Measurements from ENCODE around the gene MYO15A. TPM values are rescaled to one million over a fixed set of nuclear protein-coding genes. Genes with fewer than 3 reads are reported as not detected.

MYO15A gene
- total and polyA plus RNA-seq, 2 donors (not counting 1 experiment from before 2014, with no cell fraction given) = 0.42 to 2.0 TPM

DNA sequence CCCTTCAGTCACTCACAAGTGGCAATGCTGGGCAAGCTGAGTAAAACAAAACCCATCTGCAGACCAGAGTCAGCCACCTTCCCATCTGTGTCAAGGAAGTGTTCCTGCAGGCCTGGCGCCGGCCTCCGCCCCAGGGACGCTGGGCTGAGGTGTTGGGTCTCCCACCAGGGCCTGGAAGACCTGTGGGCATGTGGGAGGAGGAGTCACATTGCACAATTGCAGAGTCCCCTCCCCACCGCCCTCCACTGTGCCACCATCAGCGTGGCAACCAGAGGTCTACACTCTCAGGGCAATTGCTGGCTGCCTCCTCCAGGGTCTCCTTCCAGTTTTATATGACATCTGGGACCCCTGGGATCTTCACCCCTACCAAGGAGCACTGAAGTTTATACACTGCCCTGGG lies 3.0 kb upstream of the MYO15A start:
- Histone ChIP-seq H3K79me2 (ENCODE audit: control insufficient read depth, insufficient read depth, low read length) (no peaks in the 10 kb centered on the region), H2AFZ (ENCODE audit: low read length) (no peak overlapping the region), H3K9ac (ENCODE audit: insufficient read depth, low read length) (no peak overlapping the region), H3K36me3 (ENCODE audit: control insufficient read depth, insufficient read depth, low read length) (peaks cover 13% of the 10 kb centered on the region), H3K4me3 (replicated peaks in 1 of 4; ENCODE audit: control extremely low read depth in 1 of 4, insufficient read depth in 1 of 4, low read depth in 3 of 4, low read length in 4 of 4) (no peak overlapping the region), H4K20me1 (ENCODE audit: control insufficient read depth, extremely low read depth, insufficient read depth, low read length) (no peaks in the 10 kb centered on the region), H3K27ac (ENCODE audit: insufficient read depth, low read length) (no peak overlapping the region), H3K9me3 (ENCODE audit: control insufficient read depth, insufficient read depth, low read depth, low read length) (no peaks in the 10 kb centered on the region), H3K4me2 (ENCODE audit: extremely low read depth, insufficient read depth, low read length) (no peak overlapping the region), H3K4me1 (ENCODE audit: control insufficient read depth, extremely low read depth, insufficient read depth, low read length) (no peaks in the 10 kb centered on the region), H3K27me3 (ENCODE audit: control insufficient read depth, insufficient read depth, low read length) (peaks cover under 1% of the 10 kb centered on the region)
- no peak for TF ChIP-seq EZH2 (IDR thresholded peaks at IDR 0.05; ENCODE audit: low read length, missing control alignments)
- TF ChIP-seq, protein P1, sequence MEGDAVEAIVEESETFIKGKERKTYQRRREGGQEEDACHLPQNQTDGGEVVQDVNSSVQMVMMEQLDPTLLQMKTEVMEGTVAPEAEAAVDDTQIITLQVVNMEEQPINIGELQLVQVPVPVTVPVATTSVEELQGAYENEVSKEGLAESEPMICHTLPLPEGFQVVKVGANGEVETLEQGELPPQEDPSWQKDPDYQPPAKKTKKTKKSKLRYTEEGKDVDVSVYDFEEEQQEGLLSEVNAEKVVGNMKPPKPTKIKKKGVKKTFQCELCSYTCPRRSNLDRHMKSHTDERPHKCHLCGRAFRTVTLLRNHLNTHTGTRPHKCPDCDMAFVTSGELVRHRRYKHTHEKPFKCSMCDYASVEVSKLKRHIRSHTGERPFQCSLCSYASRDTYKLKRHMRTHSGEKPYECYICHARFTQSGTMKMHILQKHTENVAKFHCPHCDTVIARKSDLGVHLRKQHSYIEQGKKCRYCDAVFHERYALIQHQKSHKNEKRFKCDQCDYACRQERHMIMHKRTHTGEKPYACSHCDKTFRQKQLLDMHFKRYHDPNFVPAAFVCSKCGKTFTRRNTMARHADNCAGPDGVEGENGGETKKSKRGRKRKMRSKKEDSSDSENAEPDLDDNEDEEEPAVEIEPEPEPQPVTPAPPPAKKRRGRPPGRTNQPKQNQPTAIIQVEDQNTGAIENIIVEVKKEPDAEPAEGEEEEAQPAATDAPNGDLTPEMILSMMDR (conservative IDR thresholded peaks at IDR 0.05 in 1 of 2, IDR thresholded peaks at IDR 0.05 in 1 of 2; ENCODE audit: low read depth in 1 of 2, low read length in 2 of 2) = no peak
- DNase-seq (ENCODE audit: low read depth in 2 of 2) = no peak

DNA sequence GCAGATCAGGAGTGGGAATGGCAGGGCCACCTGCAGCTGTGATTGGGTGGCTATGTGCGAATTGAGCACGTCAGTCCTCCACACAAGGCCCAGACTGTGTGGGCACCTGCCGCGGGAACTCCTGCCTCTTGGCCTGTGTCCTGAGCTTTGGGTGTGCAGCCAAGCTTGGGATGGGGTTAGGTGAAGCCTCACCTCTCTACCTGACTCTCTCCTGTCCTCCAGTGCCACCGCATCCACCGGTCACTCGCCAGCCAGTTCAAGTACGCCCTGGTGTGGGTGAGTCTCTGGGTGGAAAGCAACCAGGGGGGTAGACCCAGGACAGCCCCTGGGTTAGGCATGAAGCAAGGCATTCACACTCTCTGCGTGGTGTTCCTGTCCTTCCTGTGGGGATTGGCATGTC lies 2.3 kb upstream of the MYO15A start:
- TF ChIP-seq EZH2 (IDR thresholded peaks at IDR 0.05; ENCODE audit: low read length, missing control alignments) = no peak
- TF ChIP-seq, protein P1 (conservative IDR thresholded peaks at IDR 0.05 in 1 of 2, IDR thresholded peaks at IDR 0.05 in 1 of 2; ENCODE audit: low read depth in 1 of 2, low read length in 2 of 2) = no peak
- no peaks in the 10 kb centered on the region for H4K20me1 ChIP-seq (ENCODE audit: control insufficient read depth, extremely low read depth, insufficient read depth, low read length)
- DNase-seq (ENCODE audit: low read depth in 2 of 2) = no peak

DNA sequence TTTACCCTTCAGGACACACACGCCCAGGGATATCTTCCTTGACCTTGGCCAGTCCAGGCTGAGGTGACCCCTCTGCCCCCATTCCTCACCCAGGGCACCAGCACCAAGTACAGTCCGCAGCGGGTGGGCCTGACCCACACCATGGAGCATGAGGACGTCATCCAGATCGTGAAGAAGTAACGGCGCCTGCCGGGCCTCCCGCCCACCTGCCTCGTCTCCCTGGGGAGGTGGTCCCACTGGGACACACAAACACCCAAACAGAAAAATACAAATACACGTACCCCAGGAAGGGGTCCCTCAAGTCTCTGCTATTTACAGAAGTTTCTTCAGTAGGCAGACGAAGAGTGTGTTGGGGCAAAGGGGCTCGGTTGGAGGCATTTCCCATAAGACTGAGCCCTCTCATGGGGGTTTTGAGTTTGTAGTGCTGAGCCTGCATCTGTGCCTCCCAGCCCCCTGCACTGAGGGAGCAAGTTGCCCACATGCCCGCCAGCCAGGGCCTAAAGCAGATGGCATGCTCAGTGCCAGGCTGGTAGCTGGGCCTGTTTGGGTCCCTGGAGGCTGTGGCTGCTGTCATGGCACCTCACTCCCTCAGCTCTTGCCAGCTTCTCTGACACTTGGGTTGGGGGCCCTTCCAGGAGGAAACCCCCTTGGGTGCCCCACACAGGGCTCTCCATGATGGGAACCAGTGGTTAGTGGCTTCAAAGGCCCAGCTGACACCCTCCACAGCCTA lies 1.3 kb upstream of the MYO15A start:
- DNase-seq (ENCODE audit: low read depth in 2 of 2) = no peak
- no peak overlapping the region for H2AFZ ChIP-seq (ENCODE audit: low read length)
- H3K36me3 ChIP-seq (ENCODE audit: control insufficient read depth, insufficient read depth, low read length) = peaks cover 8% of the 10 kb centered on the region
- no peaks in the 10 kb centered on the region for H3K9me3 ChIP-seq (ENCODE audit: control insufficient read depth, insufficient read depth, low read depth, low read length)
- no peak overlapping the region for H3K27ac ChIP-seq (ENCODE audit: insufficient read depth, low read length)
- no peak overlapping the region for H3K4me3 ChIP-seq (replicated peaks in 1 of 4; ENCODE audit: control extremely low read depth in 1 of 4, insufficient read depth in 1 of 4, low read depth in 3 of 4, low read length in 4 of 4)
- H4K20me1 ChIP-seq (ENCODE audit: control insufficient read depth, extremely low read depth, insufficient read depth, low read length) = no peaks in the 10 kb centered on the region
- no peak overlapping the region for H3K9ac ChIP-seq (ENCODE audit: insufficient read depth, low read length)
- H3K4me1 ChIP-seq (ENCODE audit: control insufficient read depth, extremely low read depth, insufficient read depth, low read length) = no peaks in the 10 kb centered on the region
- no peaks in the 10 kb centered on the region for H3K79me2 ChIP-seq (ENCODE audit: control insufficient read depth, insufficient read depth, low read length)
- no peak for TF ChIP-seq EZH2 (IDR thresholded peaks at IDR 0.05; ENCODE audit: low read length, missing control alignments)
- TF ChIP-seq, protein P1 (conservative IDR thresholded peaks at IDR 0.05 in 1 of 2, IDR thresholded peaks at IDR 0.05 in 1 of 2; ENCODE audit: low read depth in 1 of 2, low read length in 2 of 2) = no peak
- H3K27me3 ChIP-seq (ENCODE audit: control insufficient read depth, insufficient read depth, low read length) = peaks cover 4% of the 10 kb centered on the region
- H3K4me2 ChIP-seq (ENCODE audit: extremely low read depth, insufficient read depth, low read length) = no peak overlapping the region

More for the DNA sequence above, 2.3 kb upstream of the MYO15A start:
- Histone ChIP-seq H3K27ac (ENCODE audit: insufficient read depth, low read length) (no peak overlapping the region), H3K9me3 (ENCODE audit: control insufficient read depth, insufficient read depth, low read depth, low read length) (no peaks in the 10 kb centered on the region), H3K4me2 (ENCODE audit: extremely low read depth, insufficient read depth, low read length) (no peak overlapping the region), H3K79me2 (ENCODE audit: control insufficient read depth, insufficient read depth, low read length) (no peaks in the 10 kb centered on the region), H3K27me3 (ENCODE audit: control insufficient read depth, insufficient read depth, low read length) (peaks cover 4% of the 10 kb centered on the region), H2AFZ (ENCODE audit: low read length) (no peak overlapping the region), H3K9ac (ENCODE audit: insufficient read depth, low read length) (no peak overlapping the region), H3K36me3 (ENCODE audit: control insufficient read depth, insufficient read depth, low read length) (peaks cover 10% of the 10 kb centered on the region), H3K4me3 (replicated peaks in 1 of 4; ENCODE audit: control extremely low read depth in 1 of 4, insufficient read depth in 1 of 4, low read depth in 3 of 4, low read length in 4 of 4) (no peak overlapping the region), H3K4me1 (ENCODE audit: control insufficient read depth, extremely low read depth, insufficient read depth, low read length) (no peaks in the 10 kb centered on the region)
